ENCODE data around the gene AMBP.

DNA sequence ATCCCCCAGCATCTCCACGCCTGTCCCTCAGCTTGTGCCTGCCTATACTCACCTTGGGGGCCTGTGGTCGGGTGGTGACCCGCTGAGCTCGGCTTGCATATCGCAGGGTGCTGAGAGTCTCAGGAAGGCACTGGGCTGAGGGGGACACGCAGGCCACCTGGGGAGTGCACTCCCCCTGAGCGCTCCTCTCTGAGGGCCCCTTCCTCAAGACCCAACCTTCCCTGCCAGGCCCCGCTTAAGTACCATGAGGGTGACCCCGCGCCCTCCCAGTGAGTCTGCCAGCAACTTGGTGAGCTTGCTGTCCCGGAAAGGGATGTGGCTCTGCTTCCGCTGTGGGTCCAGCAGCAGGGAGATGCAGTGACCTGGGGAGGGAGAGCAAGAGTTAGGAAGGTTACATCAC is 16.9 kb upstream of the AMBP start:
- TF ChIP-seq, protein P1, sequence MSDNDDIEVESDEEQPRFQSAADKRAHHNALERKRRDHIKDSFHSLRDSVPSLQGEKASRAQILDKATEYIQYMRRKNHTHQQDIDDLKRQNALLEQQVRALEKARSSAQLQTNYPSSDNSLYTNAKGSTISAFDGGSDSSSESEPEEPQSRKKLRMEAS (IDR thresholded peaks at IDR 0.05; ENCODE audit: low read depth) = no peak
- TF ChIP-seq YY1 (IDR thresholded peaks at IDR 0.05; ENCODE audit: low read depth) = no peak
- TF ChIP-seq, protein P2, sequence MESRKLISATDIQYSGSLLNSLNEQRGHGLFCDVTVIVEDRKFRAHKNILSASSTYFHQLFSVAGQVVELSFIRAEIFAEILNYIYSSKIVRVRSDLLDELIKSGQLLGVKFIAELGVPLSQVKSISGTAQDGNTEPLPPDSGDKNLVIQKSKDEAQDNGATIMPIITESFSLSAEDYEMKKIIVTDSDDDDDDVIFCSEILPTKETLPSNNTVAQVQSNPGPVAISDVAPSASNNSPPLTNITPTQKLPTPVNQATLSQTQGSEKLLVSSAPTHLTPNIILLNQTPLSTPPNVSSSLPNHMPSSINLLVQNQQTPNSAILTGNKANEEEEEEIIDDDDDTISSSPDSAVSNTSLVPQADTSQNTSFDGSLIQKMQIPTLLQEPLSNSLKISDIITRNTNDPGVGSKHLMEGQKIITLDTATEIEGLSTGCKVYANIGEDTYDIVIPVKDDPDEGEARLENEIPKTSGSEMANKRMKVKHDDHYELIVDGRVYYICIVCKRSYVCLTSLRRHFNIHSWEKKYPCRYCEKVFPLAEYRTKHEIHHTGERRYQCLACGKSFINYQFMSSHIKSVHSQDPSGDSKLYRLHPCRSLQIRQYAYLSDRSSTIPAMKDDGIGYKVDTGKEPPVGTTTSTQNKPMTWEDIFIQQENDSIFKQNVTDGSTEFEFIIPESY (IDR thresholded peaks at IDR 0.05; ENCODE audit: borderline replicate concordance, low read depth) = no peak
